Muscle layer of colon (tissue), 2 donors: Measurements from ENCODE around the gene ZNF385C.
A peak's percentile ranks its signal among the peaks of the same experiment; 100 is the strongest.

ENCODE experiments used
- H3K27ac ChIP-seq: one replicate; pipeline ENCODE4 v1.7.0; 2013; ENCODE audit warnings: low read depth, mild to moderate bottlenecking, low read length, moderate library complexity
- H3K27me3 ChIP-seq, 2 donors: one replicate each; pipeline ENCODE4 v1.7.0; 2013; ENCODE audit warnings: low read length in 2 of 2, mild to moderate bottlenecking in 2 of 2; ENCODE audit not compliant: insufficient read depth in 2 of 2, control insufficient read depth in 1 of 2
- H3K36me3 ChIP-seq: one replicate; pipeline ENCODE4 v1.7.0; 2013; ENCODE audit warnings: mild to moderate bottlenecking, low read length; ENCODE audit not compliant: insufficient read depth
- H3K4me1 ChIP-seq: one replicate; pipeline ENCODE4 v1.7.0; 2013; ENCODE audit warnings: mild to moderate bottlenecking, low read length; ENCODE audit not compliant: insufficient read depth
- H3K4me3 ChIP-seq, 2 donors: one replicate each; pipeline ENCODE4 v1.7.0; 2013; ENCODE audit warnings: low read length in 2 of 2, low read depth in 1 of 2, mild to moderate bottlenecking in 1 of 2, moderate library complexity in 1 of 2
- H3K9ac ChIP-seq: one replicate; pipeline ENCODE4 v1.7.0; 2013; ENCODE audit warnings: low read length
- H3K9me3 ChIP-seq: one replicate; pipeline ENCODE4 v1.7.0; 2013; ENCODE audit warnings: mild to moderate bottlenecking, low read length
- donor health status: abdominal sarcoma.
- donor health status: Adenocarcinoma of cecum.

Gene ZNF385C

GRCh38 chr17:42050393-42051012 lies 47.8 kb downstream of the ZNF385C start, which contains the start of gene C17orf113:
Gene C17orf113, minus strand, starts transcription at chr17:42050601. Its CDS starts 7,225 bp downstream, at chr17:42043376.
- Histone ChIP-seq H3K27me3 (peaks cover 0 to 26% of the 10 kb centered on the region in 2 donors), H3K4me3 (peak within 1 kb of the TSS; percentile 57 to 66), H3K9me3 (no peaks in the 10 kb centered on the region), H3K27ac (no peak within 1 kb of the TSS), H3K9ac (no peak within 1 kb of the TSS), H3K36me3 (no peaks in the 10 kb centered on the region), H3K4me1 (peaks cover 8% of the 10 kb centered on the region)

- H3K27me3 ChIP-seq: peaks cover 0 to 20% of the 10 kb centered on the region in 2 donors
- peak overlapping the region; percentile 57 to 66 for H3K4me3 ChIP-seq
- no peaks in the 10 kb centered on the region for H3K9me3 ChIP-seq
- no peak overlapping the region for H3K9ac ChIP-seq
- H3K27ac ChIP-seq: no peak overlapping the region
- no peaks in the 10 kb centered on the region for H3K36me3 ChIP-seq
- H3K4me1 ChIP-seq: peaks cover 8% of the 10 kb centered on the region
These were observed 48.4 kb downstream of the ZNF385C start for GRCh38 chr17:42049834-42050392.

GRCh38 chr17:42047343-42047742 lies 50.9 kb downstream of the ZNF385C start:
- Histone ChIP-seq H3K4me3 (no peak overlapping the region), H3K27ac (no peak overlapping the region), H3K9me3 (no peaks in the 10 kb centered on the region), H3K36me3 (no peaks in the 10 kb centered on the region), H3K9ac (no peak overlapping the region), H3K4me1 (peaks cover 8% of the 10 kb centered on the region), H3K27me3 (no peaks in the 10 kb centered on the region)

GRCh38 chr17:42045719-42046118 lies 52.6 kb downstream of the ZNF385C start:
- no peaks in the 10 kb centered on the region for H3K36me3 ChIP-seq
- H3K9me3 ChIP-seq: no peaks in the 10 kb centered on the region
- H3K27ac ChIP-seq: no peak overlapping the region
- H3K9ac ChIP-seq: no peak overlapping the region
- H3K27me3 ChIP-seq: no peaks in the 10 kb centered on the region
- H3K4me1 ChIP-seq: peaks cover 5% of the 10 kb centered on the region
- H3K4me3 ChIP-seq: no peak overlapping the region

- H3K4me3 ChIP-seq: no peak overlapping the region
- peaks cover 0 to 16% of the 10 kb centered on the region in 2 donors for H3K27me3 ChIP-seq
- H3K4me1 ChIP-seq: no peaks in the 10 kb centered on the region
- no peaks in the 10 kb centered on the region for H3K36me3 ChIP-seq
- H3K9me3 ChIP-seq: no peaks in the 10 kb centered on the region
- H3K9ac ChIP-seq: no peak overlapping the region
- no peak overlapping the region for H3K27ac ChIP-seq
These were observed 55.5 kb downstream of the ZNF385C start for GRCh38 chr17:42042598-42043319.

- no peak overlapping the region for H3K27ac ChIP-seq
- H3K4me1 ChIP-seq: no peaks in the 10 kb centered on the region
- no peak overlapping the region for H3K9ac ChIP-seq
- H3K27me3 ChIP-seq: peaks cover 0 to 23% of the 10 kb centered on the region in 2 donors
- no peaks in the 10 kb centered on the region for H3K36me3 ChIP-seq
- no peaks in the 10 kb centered on the region for H3K9me3 ChIP-seq
- no peak overlapping the region for H3K4me3 ChIP-seq
These were observed 56.7 kb downstream of the ZNF385C start for GRCh38 chr17:42041619-42042018.

GRCh38 chr17:42040818-42041217 lies 57.5 kb downstream of the ZNF385C start:
- Histone ChIP-seq H3K4me1 (no peaks in the 10 kb centered on the region), H3K9me3 (no peaks in the 10 kb centered on the region), H3K27me3 (peaks cover 0 to 23% of the 10 kb centered on the region in 2 donors), H3K27ac (no peak overlapping the region), H3K4me3 (no peak overlapping the region), H3K9ac (no peak overlapping the region), H3K36me3 (no peaks in the 10 kb centered on the region)

- no peak overlapping the region for H3K4me3 ChIP-seq
These were observed 58.2 kb downstream of the ZNF385C start for GRCh38 chr17:42039794-42040763.

GRCh38 chr17:42038221-42038973 lies 59.9 kb downstream of the ZNF385C start:
- no peaks in the 10 kb centered on the region for H3K4me1 ChIP-seq
- H3K27me3 ChIP-seq: peaks cover 0 to 23% of the 10 kb centered on the region in 2 donors
- no peak overlapping the region for H3K27ac ChIP-seq

More at GRCh38 chr17:42039794-42040763, 58.2 kb downstream of the ZNF385C start:
- Histone ChIP-seq H3K9me3 (no peaks in the 10 kb centered on the region), H3K4me1 (no peaks in the 10 kb centered on the region), H3K36me3 (no peaks in the 10 kb centered on the region), H3K27me3 (peaks cover 0 to 23% of the 10 kb centered on the region in 2 donors), H3K27ac (no peak overlapping the region), H3K9ac (no peak overlapping the region)

GRCh38 chr17:42034059-42034458 lies 64.2 kb downstream of the ZNF385C start:
- no peaks in the 10 kb centered on the region for H3K36me3 ChIP-seq
- H3K9me3 ChIP-seq: no peaks in the 10 kb centered on the region
- H3K4me3 ChIP-seq: no peak overlapping the region
- H3K27me3 ChIP-seq: peaks cover 0 to 13% of the 10 kb centered on the region in 2 donors
- H3K9ac ChIP-seq: no peak overlapping the region
- no peaks in the 10 kb centered on the region for H3K4me1 ChIP-seq
- no peak overlapping the region for H3K27ac ChIP-seq

More at GRCh38 chr17:42038221-42038973, 59.9 kb downstream of the ZNF385C start:
- no peak overlapping the region for H3K4me3 ChIP-seq
- H3K9ac ChIP-seq: no peak overlapping the region
- H3K9me3 ChIP-seq: no peaks in the 10 kb centered on the region
- H3K36me3 ChIP-seq: no peaks in the 10 kb centered on the region
